Measurements from ENCODE around the gene SMAD5. TPM values are rescaled to one million over a fixed set of nuclear protein-coding genes. Genes with fewer than 3 reads are reported as not detected.

Gene SMAD5
- total RNA-seq, 1 donor from 2014 or later = 93.4 TPM

- Mint-ChIP-seq H3K27me3 (ENCODE audit: low read depth) (peaks cover 55% of the 10 kb centered on the region), H3K36me3 (peaks cover 29% of the 10 kb centered on the region), H3K4me3 (no peak overlapping the region), H3K9me3 (no peaks in the 10 kb centered on the region), H3K4me1 (peaks cover 11% of the 10 kb centered on the region), H3K27ac (no peak overlapping the region)
- DNase-seq (ENCODE audit: low spot score in 2 of 2, unreplicated experiment in 2 of 2) = no peak
- no peak for TF ChIP-seq CTCF (IDR thresholded peaks at IDR 0.05; ENCODE audit: unreplicated experiment)
Measured at GRCh38 chr5:136190091-136190720, 57.6 kb downstream of the SMAD5 start.

GRCh38 chr5:136190904-136191303 is 58.3 kb downstream of the SMAD5 start:
- peaks cover 58% of the 10 kb centered on the region for H3K27me3 Mint-ChIP-seq (ENCODE audit: low read depth)
- H3K27ac Mint-ChIP-seq = no peak overlapping the region
- H3K4me3 Mint-ChIP-seq = peak overlapping the region; percentile 69
- no peak for TF ChIP-seq CTCF (IDR thresholded peaks at IDR 0.05; ENCODE audit: unreplicated experiment)
- no peaks in the 10 kb centered on the region for H3K9me3 Mint-ChIP-seq
- no peak for DNase-seq (ENCODE audit: low spot score in 2 of 2, unreplicated experiment in 2 of 2)
- peaks cover 6% of the 10 kb centered on the region for H3K4me1 Mint-ChIP-seq
- peaks cover 29% of the 10 kb centered on the region for H3K36me3 Mint-ChIP-seq

- TF ChIP-seq CTCF (IDR thresholded peaks at IDR 0.05; ENCODE audit: unreplicated experiment) = no peak
- Mint-ChIP-seq H3K4me3 (peak overlapping the region; percentile 69), H3K9me3 (no peaks in the 10 kb centered on the region), H3K27me3 (ENCODE audit: low read depth) (peaks cover 58% of the 10 kb centered on the region), H3K27ac (no peak overlapping the region), H3K36me3 (peaks cover 24% of the 10 kb centered on the region), H3K4me1 (peaks cover 6% of the 10 kb centered on the region)
- DNase-seq (ENCODE audit: low spot score in 2 of 2, unreplicated experiment in 2 of 2) = peak in 1 of 2 experiments; percentile 39
Measured at GRCh38 chr5:136191304-136192014, 58.8 kb downstream of the SMAD5 start.

- Mint-ChIP-seq H3K4me1 (peaks cover 6% of the 10 kb centered on the region), H3K36me3 (peaks cover 18% of the 10 kb centered on the region), H3K27me3 (ENCODE audit: low read depth) (peaks cover 58% of the 10 kb centered on the region), H3K9me3 (no peaks in the 10 kb centered on the region), H3K27ac (no peak overlapping the region), H3K4me3 (peak overlapping the region; percentile 69)
- peak in 1 of 2 experiments; percentile 47 for DNase-seq (ENCODE audit: low spot score in 2 of 2, unreplicated experiment in 2 of 2)
- TF ChIP-seq CTCF (IDR thresholded peaks at IDR 0.05; ENCODE audit: unreplicated experiment) = no peak
Measured at GRCh38 chr5:136192015-136192525, 59.4 kb downstream of the SMAD5 start.

- peak in 1 of 2 experiments; percentile 66 for DNase-seq (ENCODE audit: low spot score in 2 of 2, unreplicated experiment in 2 of 2)
- H3K36me3 Mint-ChIP-seq = peaks cover 14% of the 10 kb centered on the region
- H3K27me3 Mint-ChIP-seq (ENCODE audit: low read depth) = peaks cover 58% of the 10 kb centered on the region
- no peaks in the 10 kb centered on the region for H3K9me3 Mint-ChIP-seq
- TF ChIP-seq CTCF (IDR thresholded peaks at IDR 0.05; ENCODE audit: unreplicated experiment) = no peak
- peaks cover 9% of the 10 kb centered on the region for H3K4me1 Mint-ChIP-seq
- H3K4me3 Mint-ChIP-seq = peak within 1 kb of the TSS; percentile 71
- no peak within 1 kb of the TSS for H3K27ac Mint-ChIP-seq
Measured at GRCh38 chr5:136192526-136193321, 60.1 kb downstream of the SMAD5 start, which contains the start of gene SMIM32. TSS of gene SMIM32 (minus strand) at chr5:136193162. CDS start at chr5:136192524, 638 bp downstream.

All from mesothelial cell of epicardium (in vitro differentiated cells).